BJ (cell line): ENCODE data around the gene RHBDF2. TPM values are rescaled to one million over a fixed set of nuclear protein-coding genes. Genes with fewer than 3 reads are reported as not detected.
"Not testable (repeated sequence)": the region's sequence is repeated elsewhere in the genome, so short reads cannot be mapped to it uniquely, and the experiment has no call there.

ENCODE experiments used
- CTCF ChIA-PET: fragments of 350-600 bp; formaldehyde crosslinking; extraction: SDS; loops from one replicate; lab custom pipeline; 2021; ENCODE audit warnings: antibody characterized with exemption, inconsistent platforms; lab: Yijun Ruan, JAX
- POLR2A ChIA-PET: fragments of 300-600 bp; sonication (Branson Sonifier 250); formaldehyde crosslinking; extraction: SDS; loops from one replicate; lab custom pipeline; 2021; ENCODE audit warnings: antibody characterized with exemption; lab: Charles Lee
- DNase-seq: peaks from one replicate; pipeline ENCODE4 v3.0.0-alpha.2; 2011; ENCODE audit warnings: low read depth
- H3K27me3 ChIP-seq: 2 replicates; pipeline ENCODE4 v1.6.0; 2011; ENCODE audit warnings: low read length; ENCODE audit not compliant: control insufficient read depth, insufficient read depth
- H3K36me3 ChIP-seq: 2 replicates; pipeline ENCODE4 v1.5.1; 2011; ENCODE audit warnings: low read length; ENCODE audit not compliant: control insufficient read depth, insufficient read depth
- H3K4me3 ChIP-seq: 2 replicates; pipeline ENCODE4 v1.5.1; 2011; ENCODE audit warnings: low read depth, mild to moderate bottlenecking, control low read depth, low read length
- polyA plus RNA-seq: library from polyadenylated mRNA; depleted of rRNA; stranded (reverse); fragments of >200 nt; gene quantifications from 2 replicates; pipeline ENCODE4 v1.2.3, GENCODE V29; 2011
- TF ChIP-seq, protein P1 (sequence below): IDR thresholded peaks from 2 replicates; pipeline ENCODE4 v1.5.1; 2011; ENCODE audit warnings: low read depth, mild to moderate bottlenecking, control low read depth, inconsistent platforms, low read length, moderate library complexity; ENCODE audit not compliant: insufficient read depth

RHBDF2 gene
- polyA plus RNA-seq, 1 experiment, result 8.9 TPM

GRCh38 chr17:76535788-76536510 is 34.7 kb upstream of the RHBDF2 start:
- DNase-seq, result no peak
- TF ChIP-seq, protein P1, sequence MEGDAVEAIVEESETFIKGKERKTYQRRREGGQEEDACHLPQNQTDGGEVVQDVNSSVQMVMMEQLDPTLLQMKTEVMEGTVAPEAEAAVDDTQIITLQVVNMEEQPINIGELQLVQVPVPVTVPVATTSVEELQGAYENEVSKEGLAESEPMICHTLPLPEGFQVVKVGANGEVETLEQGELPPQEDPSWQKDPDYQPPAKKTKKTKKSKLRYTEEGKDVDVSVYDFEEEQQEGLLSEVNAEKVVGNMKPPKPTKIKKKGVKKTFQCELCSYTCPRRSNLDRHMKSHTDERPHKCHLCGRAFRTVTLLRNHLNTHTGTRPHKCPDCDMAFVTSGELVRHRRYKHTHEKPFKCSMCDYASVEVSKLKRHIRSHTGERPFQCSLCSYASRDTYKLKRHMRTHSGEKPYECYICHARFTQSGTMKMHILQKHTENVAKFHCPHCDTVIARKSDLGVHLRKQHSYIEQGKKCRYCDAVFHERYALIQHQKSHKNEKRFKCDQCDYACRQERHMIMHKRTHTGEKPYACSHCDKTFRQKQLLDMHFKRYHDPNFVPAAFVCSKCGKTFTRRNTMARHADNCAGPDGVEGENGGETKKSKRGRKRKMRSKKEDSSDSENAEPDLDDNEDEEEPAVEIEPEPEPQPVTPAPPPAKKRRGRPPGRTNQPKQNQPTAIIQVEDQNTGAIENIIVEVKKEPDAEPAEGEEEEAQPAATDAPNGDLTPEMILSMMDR, result no peak
- Histone ChIP-seq H3K27me3 (peaks cover 15% of the 10 kb centered on the region), H3K36me3 (no peaks in the 10 kb centered on the region), H3K4me3 (no peak overlapping the region)
- ChIA-PET POLR2A (no interaction called here), CTCF (interaction anchor here (0.8 to 3.2 kb wide), 8 partner anchors 8 to 145 kb away, joined by 3 to 22 read pairs (median 4); no protein-coding TSS in a partner anchor)

DNA sequence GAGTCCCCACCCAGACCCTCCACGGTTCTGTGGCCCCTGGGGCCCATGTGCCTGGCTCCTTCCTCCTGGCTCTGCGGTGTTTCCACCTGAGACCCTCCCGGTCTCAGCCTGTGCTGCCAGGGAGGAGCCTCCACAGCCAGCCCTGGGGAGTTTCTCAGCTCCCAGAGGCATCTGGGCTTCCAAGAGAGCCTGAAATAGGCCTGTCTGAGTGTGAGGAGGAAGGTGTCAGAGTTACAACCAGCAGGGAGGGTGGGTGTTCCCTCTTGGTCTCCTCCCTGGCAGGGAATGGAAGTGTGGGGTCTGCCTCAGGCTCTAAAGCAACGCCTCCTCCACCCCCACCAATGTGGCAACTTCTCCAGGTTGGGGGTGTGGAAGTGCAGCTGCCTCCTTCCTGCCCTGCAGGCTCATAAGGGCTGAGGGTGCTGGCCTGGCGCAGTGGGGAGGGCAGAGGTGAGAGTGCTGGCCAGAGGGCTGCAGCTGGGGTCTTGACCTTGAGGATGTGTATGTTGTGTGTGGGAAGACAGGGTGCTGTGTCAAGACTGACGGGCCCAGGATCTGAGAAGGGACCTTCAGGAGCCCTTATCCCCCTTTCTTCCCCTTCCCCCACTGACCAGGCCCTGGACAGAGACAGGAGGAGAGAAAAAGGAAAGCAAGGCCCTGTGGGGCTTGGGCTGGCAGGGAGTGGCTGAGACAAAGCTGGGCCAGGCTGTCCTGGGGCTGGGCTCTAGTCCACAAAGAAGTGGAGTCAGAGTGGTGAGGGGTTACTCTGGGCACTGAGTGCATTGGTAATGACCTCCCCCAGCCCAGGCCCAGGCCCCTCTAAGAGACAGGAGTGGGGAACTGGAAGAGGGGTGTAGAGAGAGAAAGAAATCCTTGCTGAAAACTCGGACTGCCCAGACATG is 33.9 kb upstream of the RHBDF2 start:
- no peak for DNase-seq
- H3K4me3 ChIP-seq, result no peak overlapping the region
- TF ChIP-seq, protein P1, result no peak
- POLR2A ChIA-PET, result no interaction called here
- peaks cover 15% of the 10 kb centered on the region for H3K27me3 ChIP-seq
- CTCF ChIA-PET, result interaction anchor here (1.2 to 1.3 kb wide), 3 partner anchors 9 to 24 kb away, joined by 3 to 7 read pairs (median 4); no protein-coding TSS in a partner anchor
- no peaks in the 10 kb centered on the region for H3K36me3 ChIP-seq

DNA sequence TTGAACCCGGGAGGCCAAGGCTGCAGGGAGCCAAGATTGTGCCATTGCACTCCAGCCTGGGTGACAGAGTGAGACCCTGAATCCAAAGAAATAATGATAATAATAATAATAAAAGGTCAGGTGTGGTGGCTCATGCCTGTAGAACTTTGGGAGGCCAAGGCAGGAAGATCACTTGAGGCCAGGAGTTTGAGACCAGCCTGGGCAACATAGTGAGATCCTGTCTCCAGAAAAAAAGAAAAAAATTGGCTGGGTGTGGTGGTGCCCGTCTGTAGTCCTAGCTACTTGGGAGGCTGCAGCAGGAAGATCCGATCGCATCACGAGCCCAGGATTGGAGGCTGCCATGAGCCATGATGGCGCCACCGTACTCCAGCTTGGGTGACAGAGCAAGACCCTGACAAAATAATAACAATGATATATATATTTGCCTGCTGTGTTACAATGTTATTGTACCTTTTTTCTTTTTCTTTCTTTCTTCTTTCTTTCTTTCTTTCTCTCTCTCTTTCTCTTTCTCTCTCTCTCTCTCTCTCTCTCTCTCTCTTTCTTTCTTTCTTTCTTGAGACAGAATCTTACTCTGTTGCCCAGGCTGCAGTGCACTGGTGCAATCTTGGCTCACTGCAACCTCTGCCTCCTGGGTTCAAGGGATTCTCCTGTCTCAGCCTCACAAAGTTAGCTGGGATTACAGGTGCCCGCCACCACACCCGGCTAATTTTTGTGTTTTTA is 32.6 kb upstream of the RHBDF2 start:
- POLR2A ChIA-PET, H3K4me3 ChIP-seq, H3K36me3 ChIP-seq, DNase-seq: not testable (repeated sequence)
- H3K27me3 ChIP-seq, result peaks cover 12% of the 10 kb centered on the region
- CTCF ChIA-PET, result interaction anchor here (1.2 to 1.6 kb wide), 3 partner anchors 10 to 11 kb away, joined by 5 to 8 read pairs (median 7); no protein-coding TSS in a partner anchor

GRCh38 chr17:76532072-76532651 is 30.9 kb upstream of the RHBDF2 start:
- POLR2A ChIA-PET, result no interaction called here
- DNase-seq, result no peak
- Histone ChIP-seq H3K27me3 (peaks cover 6% of the 10 kb centered on the region), H3K36me3 (no peaks in the 10 kb centered on the region), H3K4me3 (no peak overlapping the region)
- CTCF ChIA-PET, result interaction anchor here (1.6 kb wide), 1 partner anchor 9 kb away, joined by 8 read pairs; no protein-coding TSS in a partner anchor
- TF ChIP-seq, protein P1, result no peak

GRCh38 chr17:76531486-76532038 is 30.3 kb upstream of the RHBDF2 start:
- H3K27me3 ChIP-seq, result peaks cover 2% of the 10 kb centered on the region
- POLR2A ChIA-PET, result no interaction called here
- H3K36me3 ChIP-seq, result no peaks in the 10 kb centered on the region
- TF ChIP-seq, protein P1, result no peak
- CTCF ChIA-PET, result interaction anchor here (1.4 kb wide), 1 partner anchor 149 kb away, joined by 4 read pairs; no protein-coding TSS in a partner anchor
- DNase-seq, result no peak
- H3K4me3 ChIP-seq, result no peak overlapping the region
